Neural cell (in vitro differentiated cells): ENCODE data around the gene RNF4. TPM values are rescaled to one million over a fixed set of nuclear protein-coding genes. Genes with fewer than 3 reads are reported as not detected.

Experiments used
- H2AFZ ChIP-seq: fragments of 200-600, 300-800 bp; sonication (generic), shearing (Covaris generic); 2 replicates; pipeline ENCODE4 v1.6.0; 2014; ENCODE audit warnings: low read depth, mild to moderate bottlenecking, antibody characterized with exemption, low read length, moderate library complexity
- H3F3A ChIP-seq: fragments of 200-600 bp; shearing (Covaris generic); 2 replicates; pipeline ENCODE4 v1.6.1; 2016; ENCODE audit warnings: mild to moderate bottlenecking, moderate library complexity, mixed read lengths, antibody characterized with exemption, low read length; ENCODE audit not compliant: insufficient read depth, poor library complexity, severe bottlenecking
- H3K27ac ChIP-seq: fragments of 200-600, 300-800 bp; sonication (generic), shearing (Covaris generic); 2 replicates; pipeline ENCODE4 v1.5.1; 2014; ENCODE audit warnings: mild to moderate bottlenecking, low read length, moderate library complexity
- H3K27me3 ChIP-seq: fragments of 300-800, 200-600 bp; sonication (generic), shearing (Covaris generic); 2 replicates; pipeline ENCODE4 v1.6.0; 2014; ENCODE audit warnings: mild to moderate bottlenecking, low read depth, low read length, moderate library complexity; ENCODE audit not compliant: insufficient read depth
- H3K36me3 ChIP-seq: fragments of 300-800, 200-600 bp; sonication (generic), shearing (Covaris generic); 2 replicates; pipeline ENCODE4 v1.5.1; 2014; ENCODE audit warnings: mild to moderate bottlenecking, antibody characterized with exemption, low read length, moderate library complexity; ENCODE audit not compliant: insufficient read depth
- H3K4me2 ChIP-seq: fragments of 300-800, 200-600 bp; sonication (generic), shearing (Covaris generic); 2 replicates; pipeline ENCODE4 v1.6.0; 2014; ENCODE audit warnings: mild to moderate bottlenecking, low read length
- H3K4me3 ChIP-seq: fragments of 300-800, 200-600 bp; sonication (generic), shearing (Covaris generic); 2 replicates; pipeline ENCODE4 v1.5.1; 2014; ENCODE audit warnings: mild to moderate bottlenecking, low read length, moderate library complexity
- H3K79me2 ChIP-seq: fragments of 200-600 bp; shearing (Covaris generic); replicated peaks from 2 replicates; pipeline ENCODE4 v1.6.0; 2014; ENCODE audit warnings: mild to moderate bottlenecking, low read length, moderate library complexity; ENCODE audit not compliant: insufficient read depth
- H3K9ac ChIP-seq: fragments of 300-800, 200-600 bp; sonication (generic), shearing (Covaris generic); 2 replicates; pipeline ENCODE4 v1.6.1; 2016; ENCODE audit warnings: mild to moderate bottlenecking, low read length, mixed read lengths
- H3K9me2 ChIP-seq: fragments of 200-600 bp; shearing (Covaris generic); 2 replicates; pipeline ENCODE4 v1.6.1; 2016; ENCODE audit warnings: mild to moderate bottlenecking, low read length, mixed read lengths; ENCODE audit not compliant: insufficient read depth
- H3K9me3 ChIP-seq: fragments of 200-600, 300-800 bp; sonication (generic), shearing (Covaris generic); 2 replicates; pipeline ENCODE4 v1.6.1; 2016; ENCODE audit warnings: mild to moderate bottlenecking, mixed run types, low read length, moderate library complexity, mixed read lengths
- H4K20me1 ChIP-seq: fragments of 200-600 bp; shearing (Covaris generic); 2 replicates; pipeline ENCODE4 v1.6.1; 2016; ENCODE audit warnings: mild to moderate bottlenecking, mixed run types; ENCODE audit not compliant: insufficient read depth
- EP300 ChIP-seq: fragments of 450-650 bp; conservative IDR thresholded peaks from 2 replicates; pipeline ENCODE4 v1.6.1; 2014; ENCODE audit warnings: antibody characterized with exemption, mild to moderate bottlenecking, moderate library complexity; ENCODE audit not compliant: poor library complexity, severe bottlenecking
- EZH2 ChIP-seq: fragments of 200-600, 300-800 bp; shearing (Covaris generic), sonication (generic); IDR thresholded peaks from 2 replicates; pipeline ENCODE4 v1.6.1; 2014; ENCODE audit warnings: antibody characterized with exemption, low read length, borderline replicate concordance, mild to moderate bottlenecking; ENCODE audit not compliant: insufficient read depth, poor library complexity, severe bottlenecking
- MXI1 ChIP-seq: fragments of 450-650 bp; conservative IDR thresholded peaks from 2 replicates; pipeline ENCODE4 v1.6.1; 2014; ENCODE audit warnings: antibody characterized with exemption, mild to moderate bottlenecking; ENCODE audit not compliant: poor library complexity, severe bottlenecking
- SMC3 ChIP-seq: fragments of 450-650 bp; conservative IDR thresholded peaks from 2 replicates; pipeline ENCODE4 v1.6.1; 2014; ENCODE audit warnings: antibody characterized with exemption, mild to moderate bottlenecking, moderate library complexity; ENCODE audit not compliant: poor library complexity
- TAF1 ChIP-seq: IDR thresholded peaks from 2 replicates; pipeline ENCODE4 v1.6.1; 2012; ENCODE audit warnings: low read depth
- polyA plus RNA-seq: library from polyadenylated mRNA; depleted of rRNA; stranded (reverse); fragments of >200 nt; gene quantifications from 2 replicates; pipeline ENCODE4 v1.2.3, GENCODE V29; 2014
- TF ChIP-seq, protein P1 (sequence below): fragments of 450-650 bp; IDR thresholded peaks from 2 replicates; pipeline ENCODE4 v1.5.1; 2014; ENCODE audit warnings: antibody characterized with exemption, mild to moderate bottlenecking, moderate library complexity; ENCODE audit not compliant: poor library complexity, severe bottlenecking
- TF ChIP-seq, protein P2 (sequence below): IDR thresholded peaks from 2 replicates; pipeline ENCODE4 v1.6.1; 2012; ENCODE audit warnings: borderline replicate concordance

Gene RNF4
- polyA plus RNA-seq, 1 donor from 2014 or later: 48.2 TPM

DNA sequence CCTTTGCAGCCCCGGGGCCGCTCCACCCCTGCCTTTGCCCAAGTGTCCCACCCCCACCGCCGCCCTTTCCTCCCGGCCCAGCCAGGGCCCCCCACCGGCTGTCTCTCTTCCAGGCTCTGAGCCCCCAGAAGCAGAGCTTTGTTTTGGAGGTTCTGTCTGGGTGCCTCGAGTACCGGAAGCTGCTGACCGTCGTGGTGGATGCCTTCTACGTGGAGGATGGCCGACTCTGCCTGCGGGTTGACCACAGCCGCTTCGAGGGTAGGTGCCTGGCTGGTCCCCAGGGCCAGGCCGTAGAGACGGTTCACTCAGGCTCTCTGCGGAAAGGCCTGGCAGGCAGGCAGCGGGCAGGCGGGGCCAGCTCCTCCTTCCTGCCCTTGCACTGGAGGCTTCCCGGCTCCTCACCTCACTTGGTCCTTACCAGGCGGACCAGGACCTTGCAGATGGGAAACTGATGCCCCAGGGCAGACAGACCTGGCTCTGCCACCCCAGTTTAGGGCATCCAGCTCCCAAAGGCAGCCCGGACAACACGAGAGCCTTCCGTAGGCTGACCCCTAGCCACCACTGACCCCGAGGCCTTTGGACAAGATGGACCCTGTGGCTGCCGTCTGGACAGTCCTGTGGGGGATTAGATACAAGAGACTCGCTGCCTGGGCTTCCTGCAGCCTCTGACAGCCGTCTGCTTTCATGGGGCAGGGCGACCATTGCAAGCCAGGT lies 32.0 kb upstream of the RNF4 start:
- Histone ChIP-seq H3F3A (no peaks in the 10 kb centered on the region), H3K79me2 (no peaks in the 10 kb centered on the region), H3K36me3 (no peaks in the 10 kb centered on the region), H4K20me1 (no peaks in the 10 kb centered on the region), H3K9me3 (no peaks in the 10 kb centered on the region), H2AFZ (no peak overlapping the region), H3K27me3 (no peaks in the 10 kb centered on the region), H3K9ac (no peak overlapping the region), H3K27ac (no peak overlapping the region), H3K9me2 (no peaks in the 10 kb centered on the region), H3K4me2 (no peak overlapping the region), H3K4me3 (no peak overlapping the region)
- no peak for TF ChIP-seq TAF1
- no peak for TF ChIP-seq MXI1
- TF ChIP-seq EZH2: no peak

DNA sequence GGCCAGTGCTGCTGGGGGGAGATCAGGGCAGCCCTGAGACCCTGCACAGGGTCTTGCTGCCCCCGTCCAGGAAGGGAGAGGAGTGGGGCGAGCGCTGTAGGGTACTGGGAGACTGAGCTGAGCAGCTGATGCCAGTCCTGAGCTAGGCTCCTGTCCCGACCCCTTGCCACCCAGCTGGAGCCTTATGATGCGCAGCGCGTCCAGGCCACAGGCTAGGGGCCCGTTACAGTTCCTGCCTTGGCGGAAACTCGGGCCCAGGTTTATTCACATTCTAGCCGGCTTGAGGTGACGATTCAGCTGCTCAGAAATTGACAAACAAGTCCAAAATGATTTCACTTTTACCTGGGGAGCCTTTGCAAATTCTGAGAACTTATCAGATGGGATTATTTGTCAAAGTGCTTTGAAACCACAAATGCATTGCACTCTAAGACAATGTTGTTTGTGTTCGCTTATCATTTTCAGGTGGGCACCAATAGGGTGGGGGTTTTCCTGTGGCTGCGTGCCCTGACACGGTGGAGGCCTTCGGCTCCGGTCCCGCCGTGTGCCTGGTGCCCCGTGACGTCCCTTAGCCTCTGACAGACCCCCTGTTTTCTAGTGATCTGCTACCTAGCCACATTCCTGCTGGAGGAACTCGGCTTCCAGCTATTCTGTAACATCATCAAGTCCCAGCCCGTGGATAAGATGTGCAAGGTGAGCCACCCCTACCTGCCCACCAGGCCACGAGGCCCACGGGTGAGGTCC lies 31.3 kb upstream of the RNF4 start:
- Histone ChIP-seq H3K27me3 (no peaks in the 10 kb centered on the region), H2AFZ (no peak overlapping the region), H3K27ac (no peak overlapping the region), H3F3A (no peaks in the 10 kb centered on the region), H3K9me2 (no peaks in the 10 kb centered on the region), H3K79me2 (no peaks in the 10 kb centered on the region), H3K4me2 (no peak overlapping the region), H3K9me3 (no peaks in the 10 kb centered on the region), H3K9ac (no peak overlapping the region), H3K36me3 (no peaks in the 10 kb centered on the region), H3K4me3 (no peak overlapping the region), H4K20me1 (no peaks in the 10 kb centered on the region)
- no peak for TF ChIP-seq EZH2
- no peak for TF ChIP-seq EP300

DNA sequence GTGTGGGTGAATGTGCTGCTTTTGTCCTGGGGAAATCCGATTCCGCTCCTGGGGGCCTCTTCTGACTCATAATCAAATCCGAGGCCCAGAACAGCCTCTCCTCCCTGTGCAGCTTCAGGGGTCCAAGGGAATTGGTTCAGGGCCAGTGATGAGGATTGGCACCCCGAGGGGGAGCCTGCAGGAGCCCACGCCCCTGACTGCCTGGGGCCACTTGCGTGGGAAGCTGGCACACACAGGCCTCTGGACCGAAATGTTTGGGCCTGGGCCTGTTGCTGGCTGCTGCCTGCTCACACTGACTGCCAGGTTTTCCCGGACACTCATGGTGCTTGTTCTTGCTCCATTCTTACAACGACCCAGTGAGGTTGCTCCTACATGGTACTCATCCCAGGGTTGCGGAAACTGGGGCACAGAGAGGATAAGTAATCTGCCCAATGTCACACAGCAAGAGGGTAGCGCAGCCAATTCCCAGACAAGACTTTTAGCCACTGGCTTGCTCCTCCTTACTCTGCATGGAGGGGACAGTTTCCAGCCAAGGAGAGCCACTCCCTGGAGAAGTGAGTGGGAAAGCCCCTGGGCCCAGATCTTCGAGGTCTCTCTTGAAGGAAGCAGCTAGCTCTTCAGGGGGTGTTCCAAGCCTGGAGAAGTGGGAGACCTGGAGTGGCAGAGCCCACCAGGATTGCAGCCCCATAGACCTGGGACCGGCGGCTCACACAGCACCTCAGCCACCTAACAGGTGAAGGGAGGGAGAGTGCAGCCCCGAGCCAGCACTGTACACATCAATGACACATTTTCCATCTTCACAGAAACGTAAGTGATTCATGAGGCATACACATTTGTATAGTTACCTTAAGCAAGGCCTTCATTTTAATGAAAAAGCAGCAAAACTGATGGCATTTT lies 29.8 kb upstream of the RNF4 start:
- Histone ChIP-seq H3K36me3 (no peaks in the 10 kb centered on the region), H2AFZ (no peak overlapping the region), H3K27ac (no peak overlapping the region), H3K9ac (no peak overlapping the region), H3K4me3 (no peak overlapping the region), H3F3A (no peaks in the 10 kb centered on the region), H3K9me3 (no peaks in the 10 kb centered on the region), H3K79me2 (no peaks in the 10 kb centered on the region), H3K9me2 (no peaks in the 10 kb centered on the region), H4K20me1 (no peaks in the 10 kb centered on the region), H3K27me3 (no peaks in the 10 kb centered on the region), H3K4me2 (no peak overlapping the region)
- TF ChIP-seq, protein P1, sequence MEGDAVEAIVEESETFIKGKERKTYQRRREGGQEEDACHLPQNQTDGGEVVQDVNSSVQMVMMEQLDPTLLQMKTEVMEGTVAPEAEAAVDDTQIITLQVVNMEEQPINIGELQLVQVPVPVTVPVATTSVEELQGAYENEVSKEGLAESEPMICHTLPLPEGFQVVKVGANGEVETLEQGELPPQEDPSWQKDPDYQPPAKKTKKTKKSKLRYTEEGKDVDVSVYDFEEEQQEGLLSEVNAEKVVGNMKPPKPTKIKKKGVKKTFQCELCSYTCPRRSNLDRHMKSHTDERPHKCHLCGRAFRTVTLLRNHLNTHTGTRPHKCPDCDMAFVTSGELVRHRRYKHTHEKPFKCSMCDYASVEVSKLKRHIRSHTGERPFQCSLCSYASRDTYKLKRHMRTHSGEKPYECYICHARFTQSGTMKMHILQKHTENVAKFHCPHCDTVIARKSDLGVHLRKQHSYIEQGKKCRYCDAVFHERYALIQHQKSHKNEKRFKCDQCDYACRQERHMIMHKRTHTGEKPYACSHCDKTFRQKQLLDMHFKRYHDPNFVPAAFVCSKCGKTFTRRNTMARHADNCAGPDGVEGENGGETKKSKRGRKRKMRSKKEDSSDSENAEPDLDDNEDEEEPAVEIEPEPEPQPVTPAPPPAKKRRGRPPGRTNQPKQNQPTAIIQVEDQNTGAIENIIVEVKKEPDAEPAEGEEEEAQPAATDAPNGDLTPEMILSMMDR: no peak
- TF ChIP-seq, protein P2, sequence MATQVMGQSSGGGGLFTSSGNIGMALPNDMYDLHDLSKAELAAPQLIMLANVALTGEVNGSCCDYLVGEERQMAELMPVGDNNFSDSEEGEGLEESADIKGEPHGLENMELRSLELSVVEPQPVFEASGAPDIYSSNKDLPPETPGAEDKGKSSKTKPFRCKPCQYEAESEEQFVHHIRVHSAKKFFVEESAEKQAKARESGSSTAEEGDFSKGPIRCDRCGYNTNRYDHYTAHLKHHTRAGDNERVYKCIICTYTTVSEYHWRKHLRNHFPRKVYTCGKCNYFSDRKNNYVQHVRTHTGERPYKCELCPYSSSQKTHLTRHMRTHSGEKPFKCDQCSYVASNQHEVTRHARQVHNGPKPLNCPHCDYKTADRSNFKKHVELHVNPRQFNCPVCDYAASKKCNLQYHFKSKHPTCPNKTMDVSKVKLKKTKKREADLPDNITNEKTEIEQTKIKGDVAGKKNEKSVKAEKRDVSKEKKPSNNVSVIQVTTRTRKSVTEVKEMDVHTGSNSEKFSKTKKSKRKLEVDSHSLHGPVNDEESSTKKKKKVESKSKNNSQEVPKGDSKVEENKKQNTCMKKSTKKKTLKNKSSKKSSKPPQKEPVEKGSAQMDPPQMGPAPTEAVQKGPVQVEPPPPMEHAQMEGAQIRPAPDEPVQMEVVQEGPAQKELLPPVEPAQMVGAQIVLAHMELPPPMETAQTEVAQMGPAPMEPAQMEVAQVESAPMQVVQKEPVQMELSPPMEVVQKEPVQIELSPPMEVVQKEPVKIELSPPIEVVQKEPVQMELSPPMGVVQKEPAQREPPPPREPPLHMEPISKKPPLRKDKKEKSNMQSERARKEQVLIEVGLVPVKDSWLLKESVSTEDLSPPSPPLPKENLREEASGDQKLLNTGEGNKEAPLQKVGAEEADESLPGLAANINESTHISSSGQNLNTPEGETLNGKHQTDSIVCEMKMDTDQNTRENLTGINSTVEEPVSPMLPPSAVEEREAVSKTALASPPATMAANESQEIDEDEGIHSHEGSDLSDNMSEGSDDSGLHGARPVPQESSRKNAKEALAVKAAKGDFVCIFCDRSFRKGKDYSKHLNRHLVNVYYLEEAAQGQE: no peak
- no peak for TF ChIP-seq MXI1
- TF ChIP-seq TAF1: no peak
- TF ChIP-seq SMC3: no peak
